ENCODE data around the gene ZCCHC18. TPM values are rescaled to one million over a fixed set of nuclear protein-coding genes. Genes with fewer than 3 reads are reported as not detected.
"Not testable (repeated sequence)": the region's sequence is repeated elsewhere in the genome, so short reads cannot be mapped to it uniquely, and the experiment has no call there.

ZCCHC18 gene
- total and polyA plus RNA-seq, 2 donors from 2014 or later, result 0.79 to 3.3 TPM

DNA sequence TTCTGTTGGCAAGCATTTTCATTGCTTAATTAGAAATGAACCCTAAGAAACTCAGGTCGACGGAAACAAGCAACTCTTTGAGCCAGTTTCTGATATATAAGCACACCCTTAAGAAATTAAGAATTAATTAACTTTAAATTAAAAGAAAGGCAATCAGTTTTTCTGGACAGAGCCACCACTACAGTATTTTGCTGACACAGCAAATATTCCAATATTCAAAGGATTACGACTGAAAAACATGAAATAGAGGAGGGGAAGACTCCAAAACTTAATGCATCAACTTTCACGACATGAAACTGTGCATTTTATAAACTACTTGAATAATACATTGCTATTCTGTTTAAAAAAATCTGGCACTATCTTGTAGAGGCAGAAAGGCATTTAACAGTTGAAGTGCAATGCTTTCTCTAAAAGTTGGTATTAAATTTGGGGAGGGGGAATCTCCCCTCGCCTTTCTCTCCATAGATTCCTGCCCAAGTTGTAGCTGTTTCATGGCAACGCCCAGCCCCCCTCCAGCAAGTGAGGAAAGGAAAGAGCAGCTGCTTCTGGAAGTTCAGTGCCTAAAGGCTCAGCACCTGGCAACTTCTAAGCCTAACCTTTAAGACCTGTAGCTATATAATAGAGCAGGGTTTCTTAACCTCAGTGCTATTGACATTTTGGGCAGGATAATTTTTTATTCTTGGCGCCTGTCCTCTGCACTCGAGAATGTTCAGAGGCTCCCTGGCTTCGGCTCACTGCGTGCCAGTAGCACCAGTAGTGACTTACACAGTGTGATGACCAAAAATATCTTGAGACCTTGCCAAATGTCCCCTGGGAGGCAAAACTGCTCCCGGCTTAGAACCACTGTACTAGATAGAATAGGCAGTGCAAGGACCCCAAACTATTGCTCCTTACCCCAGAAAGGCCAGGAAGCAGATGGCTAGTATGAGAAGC is 6.7 kb upstream of the ZCCHC18 start:
- DNase-seq (no peak), FAIRE-seq (no peak)
- intact Hi-C loops (cut with DNase I), result no loop called here
- no peak for TF ChIP-seq CTCF (IDR thresholded peaks at IDR 0.05; ENCODE audit: borderline replicate concordance, extremely low read depth, insufficient read depth)
- no peak overlapping the region for H3K27ac ChIP-seq (ENCODE audit: low read depth in 2 of 2, low read length in 2 of 2)
- no peaks in the 10 kb centered on the region for H3K4me1 ChIP-seq (ENCODE audit: control insufficient read depth in 2 of 3, insufficient read depth in 2 of 3, low read depth in 1 of 3, low read length in 3 of 3)
- H3K27me3 ChIP-seq (ENCODE audit: control insufficient read depth, insufficient read depth, low read length), result no peaks in the 10 kb centered on the region
- H3K36me3 ChIP-seq (ENCODE audit: control insufficient read depth in 2 of 3, insufficient read depth in 3 of 3, low read length in 3 of 3), result no peaks in the 10 kb centered on the region
- H3K9me3 ChIP-seq (ENCODE audit: control insufficient read depth in 2 of 3, insufficient read depth in 1 of 3, low read length in 3 of 3), result no peaks in the 10 kb centered on the region
- no peak overlapping the region for H3K9ac ChIP-seq (ENCODE audit: low read length in 3 of 3)
- H3K4me3 ChIP-seq (ENCODE audit: low read length in 3 of 3), result no peak overlapping the region

DNA sequence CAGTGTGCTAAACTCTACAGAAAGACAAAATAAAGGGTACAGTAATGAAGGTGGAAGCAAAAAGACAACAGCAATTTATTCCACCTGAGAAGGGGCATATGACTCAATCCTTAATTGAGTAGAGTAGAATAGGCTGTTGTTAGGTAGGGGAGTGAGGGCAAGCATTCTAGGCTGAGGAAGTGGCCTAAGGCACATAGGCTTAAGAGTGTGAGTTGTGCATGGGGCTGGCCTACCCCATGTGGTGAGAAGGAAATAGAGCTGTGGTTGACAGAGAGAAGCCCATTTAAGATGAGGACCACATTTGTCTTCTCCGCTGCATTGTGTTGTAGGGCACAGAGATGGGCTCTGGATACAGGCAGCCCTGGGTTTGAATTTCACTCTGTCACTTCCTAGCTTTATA is 3.4 kb upstream of the ZCCHC18 start:
- H3K27me3 ChIP-seq (ENCODE audit: control insufficient read depth, insufficient read depth, low read length), result no peaks in the 10 kb centered on the region
- no peaks in the 10 kb centered on the region for H3K9me3 ChIP-seq (ENCODE audit: control insufficient read depth in 2 of 3, insufficient read depth in 1 of 3, low read length in 3 of 3)
- no peak overlapping the region for H3K9ac ChIP-seq (ENCODE audit: low read length in 3 of 3)
- H3K4me1 ChIP-seq (ENCODE audit: control insufficient read depth in 2 of 3, insufficient read depth in 2 of 3, low read depth in 1 of 3, low read length in 3 of 3), result peaks cover 0 to 3% (median 0%) of the 10 kb centered on the region in 3 donors
- DNase-seq (no peak), FAIRE-seq (no peak)
- no peaks in the 10 kb centered on the region for H3K36me3 ChIP-seq (ENCODE audit: control insufficient read depth in 2 of 3, insufficient read depth in 3 of 3, low read length in 3 of 3)
- H3K27ac ChIP-seq (ENCODE audit: low read depth in 2 of 2, low read length in 2 of 2), result no peak overlapping the region
- intact Hi-C loops (cut with DNase I), result no loop called here
- H3K4me3 ChIP-seq (ENCODE audit: low read length in 3 of 3), result no peak overlapping the region
- no peak for TF ChIP-seq CTCF (IDR thresholded peaks at IDR 0.05; ENCODE audit: borderline replicate concordance, extremely low read depth, insufficient read depth)

- H3K4me1 ChIP-seq (ENCODE audit: control insufficient read depth in 2 of 3, insufficient read depth in 2 of 3, low read depth in 1 of 3, low read length in 3 of 3); H3K27me3 ChIP-seq (ENCODE audit: control insufficient read depth, insufficient read depth, low read length); H3K4me3 ChIP-seq (ENCODE audit: low read length in 3 of 3); H3K9me3 ChIP-seq (ENCODE audit: control insufficient read depth in 2 of 3, insufficient read depth in 1 of 3, low read length in 3 of 3); FAIRE-seq; H3K27ac ChIP-seq (ENCODE audit: low read depth in 2 of 2, low read length in 2 of 2); H3K9ac ChIP-seq (ENCODE audit: low read length in 3 of 3); intact Hi-C loops (cut with DNase I); H3K36me3 ChIP-seq (ENCODE audit: control insufficient read depth in 2 of 3, insufficient read depth in 3 of 3, low read length in 3 of 3); DNase-seq: not testable (repeated sequence)
Measured at GRCh38 chrX:104110491-104111240, 1.7 kb upstream of the ZCCHC18 start.
